Skeletal muscle tissue (tissue), 4 donors: ENCODE results near the gene COL15A1. TPM values are rescaled to one million over a fixed set of nuclear protein-coding genes. Genes with fewer than 3 reads are reported as not detected.

Experiments
- H3K27ac ChIP-seq: one replicate; pipeline ENCODE4 v1.7.0; 2013; ENCODE audit warnings: mild to moderate bottlenecking, low read depth, low read length, inconsistent platforms
- H3K27me3 ChIP-seq, 3 donors: one replicate each; pipeline ENCODE4 v1.7.0; 2013; ENCODE audit warnings: low read length in 3 of 3; ENCODE audit not compliant: control insufficient read depth in 3 of 3, insufficient read depth in 3 of 3
- H3K36me3 ChIP-seq, 3 donors: one replicate each; pipeline ENCODE4 v1.7.0; 2013; ENCODE audit warnings: low read length in 3 of 3; ENCODE audit not compliant: control insufficient read depth in 3 of 3, insufficient read depth in 3 of 3
- H3K4me1 ChIP-seq, 3 donors: one replicate each; pipeline ENCODE4 v1.7.0; 2013; ENCODE audit warnings: low read length in 3 of 3, mild to moderate bottlenecking in 3 of 3; ENCODE audit not compliant: control insufficient read depth in 3 of 3, insufficient read depth in 3 of 3
- H3K4me3 ChIP-seq, 3 donors: one replicate each; pipeline ENCODE4 v1.7.0; 2013; ENCODE audit warnings: low read length in 3 of 3
- H3K9ac ChIP-seq, 3 donors: one replicate each; pipeline ENCODE4 v1.7.0; 2013; ENCODE audit warnings: low read length in 3 of 3, mild to moderate bottlenecking in 3 of 3, moderate library complexity in 2 of 3, low read depth in 1 of 3
- H3K9me3 ChIP-seq, 3 donors: one replicate each; pipeline ENCODE4 v1.7.0; 2013; ENCODE audit warnings: low read length in 3 of 3; ENCODE audit not compliant: control insufficient read depth in 3 of 3
- total RNA-seq: library from RNA; depleted of rRNA; stranded (reverse); fragments of >200 nt; gene quantifications from one replicate; pipeline ENCODE4 v1.2.3, GENCODE V29; 2014
- donor health status: Osteomylitis.

COL15A1 gene
- total RNA-seq, 1 donor from 2014 or later: 178 TPM

- Histone ChIP-seq H3K36me3 (peaks cover 4 to 12% (median 6%) of the 10 kb centered on the region in 3 donors), H3K27ac (no peak overlapping the region), H3K4me3 (no peak overlapping the region), H3K9ac (no peak overlapping the region), H3K4me1 (peaks cover 6 to 9% (median 9%) of the 10 kb centered on the region in 3 donors), H3K9me3 (no peaks in the 10 kb centered on the region), H3K27me3 (no peaks in the 10 kb centered on the region)
These were observed 116.9 kb downstream of the COL15A1 start for GRCh38 chr9:99060621-99061020.

GRCh38 chr9:99062549-99062948 is 118.8 kb downstream of the COL15A1 start:
- Histone ChIP-seq H3K9ac (no peak overlapping the region), H3K4me1 (peaks cover 4 to 9% (median 7%) of the 10 kb centered on the region in 3 donors), H3K27ac (no peak overlapping the region), H3K36me3 (peaks cover 4 to 16% (median 6%) of the 10 kb centered on the region in 3 donors), H3K4me3 (no peak overlapping the region), H3K27me3 (no peaks in the 10 kb centered on the region), H3K9me3 (no peaks in the 10 kb centered on the region)

DNA sequence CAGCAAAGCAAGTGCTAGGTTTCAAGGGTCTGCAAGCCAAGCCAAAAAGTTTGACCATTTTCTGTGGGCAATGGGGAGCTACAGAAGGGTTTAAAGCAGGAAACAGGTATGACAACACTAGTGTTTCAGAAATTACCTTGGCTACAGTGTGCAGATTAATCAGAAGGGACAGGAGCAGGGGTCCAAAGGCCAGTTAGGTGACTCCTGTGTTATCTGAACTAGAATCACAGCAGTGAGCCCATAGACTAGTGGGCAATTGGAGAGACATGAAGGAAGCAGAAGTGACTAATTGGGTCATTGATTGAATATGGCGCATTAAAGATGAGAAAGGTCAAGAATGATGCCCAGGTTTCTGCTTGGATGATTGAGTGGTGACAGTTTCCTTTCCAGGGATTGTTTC is 119.8 kb downstream of the COL15A1 start:
- H3K4me1 ChIP-seq: peaks cover 0 to 7% (median 5%) of the 10 kb centered on the region in 3 donors

GRCh38 chr9:99066571-99066970 is 122.9 kb downstream of the COL15A1 start:
- no peaks in the 10 kb centered on the region for H3K9me3 ChIP-seq
- H3K27ac ChIP-seq: no peak overlapping the region
- peaks cover 0 to 13% (median 7%) of the 10 kb centered on the region in 3 donors for H3K4me1 ChIP-seq
- H3K9ac ChIP-seq: no peak overlapping the region
- H3K36me3 ChIP-seq: peaks cover 4 to 21% (median 4%) of the 10 kb centered on the region in 3 donors
- H3K4me3 ChIP-seq: no peak overlapping the region
- no peaks in the 10 kb centered on the region for H3K27me3 ChIP-seq

More for the DNA sequence above, 119.8 kb downstream of the COL15A1 start:
- H3K4me3 ChIP-seq: no peak overlapping the region
- no peaks in the 10 kb centered on the region for H3K9me3 ChIP-seq
- peaks cover 4 to 16% (median 4%) of the 10 kb centered on the region in 3 donors for H3K36me3 ChIP-seq
- H3K27me3 ChIP-seq: no peaks in the 10 kb centered on the region
- no peak overlapping the region for H3K9ac ChIP-seq
- H3K27ac ChIP-seq: no peak overlapping the region

- Histone ChIP-seq H3K27me3 (no peaks in the 10 kb centered on the region), H3K4me3 (no peak overlapping the region), H3K27ac (no peak overlapping the region), H3K9ac (no peak overlapping the region), H3K36me3 (peaks cover 0 to 12% (median 0%) of the 10 kb centered on the region in 3 donors), H3K9me3 (no peaks in the 10 kb centered on the region), H3K4me1 (peaks cover 0 to 15% (median 12%) of the 10 kb centered on the region in 3 donors)
These were observed 125.4 kb downstream of the COL15A1 start for GRCh38 chr9:99069075-99069474.

GRCh38 chr9:99069546-99069945 is 125.8 kb downstream of the COL15A1 start:
- H3K9ac ChIP-seq: no peak overlapping the region
- H3K9me3 ChIP-seq: no peaks in the 10 kb centered on the region
- no peaks in the 10 kb centered on the region for H3K27me3 ChIP-seq
- H3K27ac ChIP-seq: no peak overlapping the region
- no peak overlapping the region for H3K4me3 ChIP-seq
- peaks cover 0 to 12% (median 0%) of the 10 kb centered on the region in 3 donors for H3K36me3 ChIP-seq
- peaks cover 0 to 15% (median 12%) of the 10 kb centered on the region in 3 donors for H3K4me1 ChIP-seq

GRCh38 chr9:99070681-99071080 is 127.0 kb downstream of the COL15A1 start:
- Histone ChIP-seq H3K4me3 (no peak overlapping the region), H3K9me3 (no peaks in the 10 kb centered on the region), H3K27ac (no peak overlapping the region), H3K4me1 (peaks cover 6 to 15% (median 10%) of the 10 kb centered on the region in 3 donors), H3K27me3 (no peaks in the 10 kb centered on the region), H3K9ac (no peak overlapping the region), H3K36me3 (peaks cover 0 to 9% (median 0%) of the 10 kb centered on the region in 3 donors)

GRCh38 chr9:99071313-99072039 is 127.8 kb downstream of the COL15A1 start:
- H3K9me3 ChIP-seq: no peaks in the 10 kb centered on the region
- H3K9ac ChIP-seq: no peak overlapping the region
- no peak overlapping the region for H3K4me3 ChIP-seq
- H3K27me3 ChIP-seq: no peaks in the 10 kb centered on the region
- H3K36me3 ChIP-seq: peaks cover 0 to 7% (median 0%) of the 10 kb centered on the region in 3 donors
- H3K4me1 ChIP-seq: peaks cover 6 to 15% (median 13%) of the 10 kb centered on the region in 3 donors
- H3K27ac ChIP-seq: no peak overlapping the region

GRCh38 chr9:99072040-99072394 is 128.3 kb downstream of the COL15A1 start:
- no peak overlapping the region for H3K9ac ChIP-seq
- no peak overlapping the region for H3K27ac ChIP-seq
- H3K36me3 ChIP-seq: peaks cover 0 to 5% (median 0%) of the 10 kb centered on the region in 3 donors
- no peaks in the 10 kb centered on the region for H3K9me3 ChIP-seq
- H3K4me1 ChIP-seq: peaks cover 6 to 15% (median 14%) of the 10 kb centered on the region in 3 donors
- no peak overlapping the region for H3K4me3 ChIP-seq
- no peaks in the 10 kb centered on the region for H3K27me3 ChIP-seq

GRCh38 chr9:99073347-99073746 is 129.6 kb downstream of the COL15A1 start:
- no peak overlapping the region for H3K27ac ChIP-seq

More at GRCh38 chr9:99073347-99073746, 129.6 kb downstream of the COL15A1 start:
- H3K4me1 ChIP-seq: peaks cover 6 to 15% (median 14%) of the 10 kb centered on the region in 3 donors
- no peaks in the 10 kb centered on the region for H3K9me3 ChIP-seq
- no peak overlapping the region for H3K9ac ChIP-seq
- no peak overlapping the region for H3K4me3 ChIP-seq
- no peaks in the 10 kb centered on the region for H3K27me3 ChIP-seq
- H3K36me3 ChIP-seq: peaks cover 0 to 5% (median 0%) of the 10 kb centered on the region in 3 donors
